ENCODE results near the gene MIPEP. TPM values are rescaled to one million over a fixed set of nuclear protein-coding genes. Genes with fewer than 3 reads are reported as not detected.

Gene MIPEP
- total and polyA plus RNA-seq, 9 of the 15 experiments (the other 6 are each of a cell fraction or from before 2014, with no cell fraction given): 1.7 to 19.3 (median 13.1) TPM

DNA sequence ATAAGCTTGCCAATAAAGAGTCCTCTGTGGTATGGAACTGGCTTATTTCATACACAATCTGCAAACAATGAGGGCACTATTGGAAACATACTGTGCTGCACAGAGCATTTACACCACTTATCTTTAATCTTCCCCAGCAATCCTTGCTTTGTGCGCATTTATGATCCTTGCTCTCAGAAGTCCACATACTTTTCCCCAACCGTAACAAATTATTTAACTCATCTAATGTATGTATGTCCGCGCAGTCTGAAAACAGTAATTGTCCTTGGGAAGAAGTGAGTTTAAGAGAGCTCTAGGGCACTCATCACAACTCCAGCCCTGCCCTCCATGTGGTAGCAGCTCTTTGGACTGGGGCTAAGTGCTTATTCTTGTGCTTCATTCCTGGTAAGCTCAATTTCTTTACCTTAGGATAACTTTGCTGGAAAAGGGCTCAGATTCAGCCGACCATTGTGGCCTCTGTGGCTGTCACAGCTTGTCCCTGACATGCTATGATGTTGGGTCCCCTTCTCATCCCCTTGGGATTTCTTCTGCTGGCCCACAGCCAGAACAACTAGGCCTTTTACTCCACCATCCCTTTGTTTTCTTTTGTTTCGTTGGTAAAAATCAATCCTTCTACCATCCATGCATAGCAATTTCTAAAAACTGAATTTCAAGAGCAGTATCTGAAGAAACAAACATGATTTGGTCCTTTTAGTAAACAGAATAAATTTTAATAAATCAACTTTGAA, 166.3 kb downstream of the MIPEP start:
- Histone ChIP-seq H3K9me3 (replicated peaks; ENCODE audit: control insufficient read depth, insufficient read depth, low read depth, low read length) (no peaks in the 10 kb centered on the region), H3K4me3 (no peak overlapping the region), H3K9ac (ENCODE audit: insufficient read depth in 1 of 2, low read depth in 2 of 2, low read length in 2 of 2) (no peak overlapping the region), H3K79me2 (ENCODE audit: control insufficient read depth, insufficient read depth, low read length) (no peaks in the 10 kb centered on the region), H3K9me1 (ENCODE audit: control insufficient read depth, insufficient read depth, low read length) (no peaks in the 10 kb centered on the region), H3K27ac (ENCODE audit: extremely low read depth, low read depth, low read length) (no peak overlapping the region), H3K4me1 (replicated peaks in 1 of 2; ENCODE audit: control insufficient read depth in 2 of 2, insufficient read depth in 2 of 2, low read length in 2 of 2) (no peaks in the 10 kb centered on the region), H3K4me2 (ENCODE audit: insufficient read depth, low read length) (no peak overlapping the region), H4K20me1 (replicated peaks; ENCODE audit: control insufficient read depth, insufficient read depth, low read length) (no peaks in the 10 kb centered on the region), H2AFZ (ENCODE audit: low read depth, low read length) (no peak overlapping the region), H3K36me3 (ENCODE audit: control insufficient read depth, insufficient read depth, low read length) (no peaks in the 10 kb centered on the region), H3K27me3 (ENCODE audit: control insufficient read depth in 2 of 2, insufficient read depth in 2 of 2, low read length in 2 of 2) (no peaks in the 10 kb centered on the region)
- ATAC-seq: no peak
- in situ Hi-C loops (cut with MboI): no loop called here
- DNase-seq (ENCODE audit: extremely low read depth in 1 of 4, low spot score in 3 of 4): no peak
- no peak for FAIRE-seq
- intact Hi-C loops (cut with micrococcal nuclease): no loop called here
- WGBS (ENCODE audit: insufficient coverage, low coverage, missing lambda C conversion rate): 27% methylated on average over 6 of the region's 6 CpGs
- BruUV-seq (replicated peaks): no TSS peak
- ChIA-PET CTCF (ENCODE audit: low intra/inter-chr PET ratio) (no interaction called here), POLR2A (no interaction called here)
- TF ChIP-seq, protein P1, sequence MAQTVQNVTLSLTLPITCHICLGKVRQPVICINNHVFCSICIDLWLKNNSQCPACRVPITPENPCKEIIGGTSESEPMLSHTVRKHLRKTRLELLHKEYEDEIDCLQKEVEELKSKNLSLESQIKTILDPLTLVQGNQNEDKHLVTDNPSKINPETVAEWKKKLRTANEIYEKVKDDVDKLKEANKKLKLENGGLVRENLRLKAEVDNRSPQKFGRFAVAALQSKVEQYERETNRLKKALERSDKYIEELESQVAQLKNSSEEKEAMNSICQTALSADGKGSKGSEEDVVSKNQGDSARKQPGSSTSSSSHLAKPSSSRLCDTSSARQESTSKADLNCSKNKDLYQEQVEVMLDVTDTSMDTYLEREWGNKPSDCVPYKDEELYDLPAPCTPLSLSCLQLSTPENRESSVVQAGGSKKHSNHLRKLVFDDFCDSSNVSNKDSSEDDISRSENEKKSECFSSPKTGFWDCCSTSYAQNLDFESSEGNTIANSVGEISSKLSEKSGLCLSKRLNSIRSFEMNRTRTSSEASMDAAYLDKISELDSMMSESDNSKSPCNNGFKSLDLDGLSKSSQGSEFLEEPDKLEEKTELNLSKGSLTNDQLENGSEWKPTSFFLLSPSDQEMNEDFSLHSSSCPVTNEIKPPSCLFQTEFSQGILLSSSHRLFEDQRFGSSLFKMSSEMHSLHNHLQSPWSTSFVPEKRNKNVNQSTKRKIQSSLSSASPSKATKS (CRISPR knock-in tag; IDR thresholded peaks at IDR 0.05): no peak
- TF ChIP-seq, protein P2, sequence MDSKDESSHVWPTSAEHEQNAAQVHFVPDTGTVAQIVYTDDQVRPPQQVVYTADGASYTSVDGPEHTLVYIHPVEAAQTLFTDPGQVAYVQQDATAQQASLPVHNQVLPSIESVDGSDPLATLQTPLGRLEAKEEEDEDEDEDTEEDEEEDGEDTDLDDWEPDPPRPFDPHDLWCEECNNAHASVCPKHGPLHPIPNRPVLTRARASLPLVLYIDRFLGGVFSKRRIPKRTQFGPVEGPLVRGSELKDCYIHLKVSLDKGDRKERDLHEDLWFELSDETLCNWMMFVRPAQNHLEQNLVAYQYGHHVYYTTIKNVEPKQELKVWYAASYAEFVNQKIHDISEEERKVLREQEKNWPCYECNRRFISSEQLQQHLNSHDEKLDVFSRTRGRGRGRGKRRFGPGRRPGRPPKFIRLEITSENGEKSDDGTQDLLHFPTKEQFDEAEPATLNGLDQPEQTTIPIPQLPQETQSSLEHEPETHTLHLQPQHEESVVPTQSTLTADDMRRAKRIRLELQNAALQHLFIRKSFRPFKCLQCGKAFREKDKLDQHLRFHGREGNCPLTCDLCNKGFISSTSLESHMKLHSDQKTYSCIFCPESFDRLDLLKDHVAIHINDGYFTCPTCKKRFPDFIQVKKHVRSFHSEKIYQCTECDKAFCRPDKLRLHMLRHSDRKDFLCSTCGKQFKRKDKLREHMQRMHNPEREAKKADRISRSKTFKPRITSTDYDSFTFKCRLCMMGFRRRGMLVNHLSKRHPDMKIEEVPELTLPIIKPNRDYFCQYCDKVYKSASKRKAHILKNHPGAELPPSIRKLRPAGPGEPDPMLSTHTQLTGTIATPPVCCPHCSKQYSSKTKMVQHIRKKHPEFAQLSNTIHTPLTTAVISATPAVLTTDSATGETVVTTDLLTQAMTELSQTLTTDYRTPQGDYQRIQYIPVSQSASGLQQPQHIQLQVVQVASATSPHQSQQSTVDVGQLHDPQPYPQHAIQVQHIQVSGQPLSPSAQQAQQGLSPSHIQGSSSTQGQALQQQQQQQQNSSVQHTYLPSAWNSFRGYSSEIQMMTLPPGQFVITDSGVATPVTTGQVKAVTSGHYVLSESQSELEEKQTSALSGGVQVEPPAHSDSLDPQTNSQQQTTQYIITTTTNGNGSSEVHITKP (IDR thresholded peaks at IDR 0.05; ENCODE audit: partially characterized antibody): no peak
- TF ChIP-seq, protein P3, sequence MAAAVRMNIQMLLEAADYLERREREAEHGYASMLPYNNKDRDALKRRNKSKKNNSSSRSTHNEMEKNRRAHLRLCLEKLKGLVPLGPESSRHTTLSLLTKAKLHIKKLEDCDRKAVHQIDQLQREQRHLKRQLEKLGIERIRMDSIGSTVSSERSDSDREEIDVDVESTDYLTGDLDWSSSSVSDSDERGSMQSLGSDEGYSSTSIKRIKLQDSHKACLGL (CRISPR knock-in tag; IDR thresholded peaks at IDR 0.05; ENCODE audit: borderline replicate concordance, poor library complexity, severe bottlenecking): no peak
- TF ChIP-seq ZFX (CRISPR knock-in tag; IDR thresholded peaks at IDR 0.05): no peak
- TF ChIP-seq BRD9 (IDR thresholded peaks at IDR 0.05; ENCODE audit: low read depth, partially characterized antibody): no peak
- TF ChIP-seq, protein P4, sequence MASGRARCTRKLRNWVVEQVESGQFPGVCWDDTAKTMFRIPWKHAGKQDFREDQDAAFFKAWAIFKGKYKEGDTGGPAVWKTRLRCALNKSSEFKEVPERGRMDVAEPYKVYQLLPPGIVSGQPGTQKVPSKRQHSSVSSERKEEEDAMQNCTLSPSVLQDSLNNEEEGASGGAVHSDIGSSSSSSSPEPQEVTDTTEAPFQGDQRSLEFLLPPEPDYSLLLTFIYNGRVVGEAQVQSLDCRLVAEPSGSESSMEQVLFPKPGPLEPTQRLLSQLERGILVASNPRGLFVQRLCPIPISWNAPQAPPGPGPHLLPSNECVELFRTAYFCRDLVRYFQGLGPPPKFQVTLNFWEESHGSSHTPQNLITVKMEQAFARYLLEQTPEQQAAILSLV (tag; IDR thresholded peaks at IDR 0.05): no peak
- TF ChIP-seq ARHGAP35 (IDR thresholded peaks at IDR 0.05; ENCODE audit: partially characterized antibody): no peak
- TF ChIP-seq, protein P5, sequence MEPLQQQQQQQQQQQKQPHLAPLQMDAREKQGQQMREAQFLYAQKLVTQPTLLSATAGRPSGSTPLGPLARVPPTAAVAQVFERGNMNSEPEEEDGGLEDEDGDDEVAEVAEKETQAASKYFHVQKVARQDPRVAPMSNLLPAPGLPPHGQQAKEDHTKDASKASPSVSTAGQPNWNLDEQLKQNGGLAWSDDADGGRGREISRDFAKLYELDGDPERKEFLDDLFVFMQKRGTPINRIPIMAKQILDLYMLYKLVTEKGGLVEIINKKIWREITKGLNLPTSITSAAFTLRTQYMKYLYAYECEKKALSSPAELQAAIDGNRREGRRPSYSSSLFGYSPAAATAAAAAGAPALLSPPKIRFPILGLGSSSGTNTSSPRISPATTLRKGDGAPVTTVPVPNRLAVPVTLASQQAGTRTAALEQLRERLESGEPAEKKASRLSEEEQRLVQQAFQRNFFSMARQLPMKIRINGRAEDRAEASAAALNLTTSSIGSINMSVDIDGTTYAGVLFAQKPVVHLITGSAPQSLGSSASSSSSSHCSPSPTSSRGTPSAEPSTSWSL (CRISPR knock-in tag; IDR thresholded peaks at IDR 0.05; ENCODE audit: borderline replicate concordance): no peak
- no peak for TF ChIP-seq ZNF668 (CRISPR knock-in tag; IDR thresholded peaks at IDR 0.05)
- no peak for TF ChIP-seq ZKSCAN8 (CRISPR knock-in tag; IDR thresholded peaks at IDR 0.05)

Data from K562 (cell line).